IMR-90 (cell line): ENCODE measurements around the gene CUL3. TPM values are rescaled to one million over a fixed set of nuclear protein-coding genes. Genes with fewer than 3 reads are reported as not detected.

ENCODE experiments used
- ATAC-seq: fragments of 200-7000 bp; cut with Tn5 transposase; 2 replicates; pipeline ENCODE4 v1.9.1; 2020; ENCODE audit warnings: low read depth, mild to moderate bottlenecking, moderate library complexity
- BruUV-seq: library from RNA; stranded (reverse); fragments of 400-500 nt; replicated peaks from 2 replicates; lab custom pipeline; 2021; lab: Mats Ljungman, UMichigan
- CTCF ChIA-PET: fragments of 300-600 bp; formaldehyde crosslinking; extraction: SDS; loops from one replicate; lab custom pipeline; 2021; ENCODE audit warnings: antibody characterized with exemption; lab: Yijun Ruan, JAX
- POLR2A ChIA-PET: fragments of 300-600 bp; sonication (Branson Sonifier 250); formaldehyde crosslinking; loops from one replicate; lab custom pipeline; 2022; ENCODE audit warnings: antibody characterized with exemption; ENCODE audit not compliant: unreplicated experiment; lab: Charles Lee
- DNase-seq: peaks from one replicate; pipeline ENCODE4 v3.0.0; 2013
- H2AFZ ChIP-seq: replicated peaks from 2 replicates; pipeline ENCODE3; 2013; ENCODE audit warnings: low read length, mild to moderate bottlenecking; ENCODE audit not compliant: poor library complexity
- H2AK5ac ChIP-seq: 2 replicates; pipeline ENCODE4 v1.6.1; 2013; ENCODE audit warnings: low read depth, low read length, inconsistent platforms
- H2AK9ac ChIP-seq: replicated peaks from 2 replicates; pipeline ENCODE3; 2013; ENCODE audit warnings: mild to moderate bottlenecking, low read depth, low read length, moderate library complexity; ENCODE audit not compliant: poor library complexity
- H2BK120ac ChIP-seq: 2 replicates; pipeline ENCODE4 v1.6.1; 2013; ENCODE audit warnings: low read depth, low read length, inconsistent platforms
- H2BK15ac ChIP-seq: 3 replicates; pipeline ENCODE4 v1.6.1; 2013; ENCODE audit warnings: low read depth, low read length, inconsistent platforms
- H2BK20ac ChIP-seq: 2 replicates; pipeline ENCODE4 v1.6.1; 2013; ENCODE audit warnings: low read depth, mild to moderate bottlenecking, inconsistent platforms, low read length, moderate library complexity
- H2BK5ac ChIP-seq: 2 replicates; pipeline ENCODE4 v1.6.1; 2013; ENCODE audit warnings: mild to moderate bottlenecking, low read depth, low read length, inconsistent platforms; ENCODE audit not compliant: poor library complexity, severe bottlenecking
- H3K14ac ChIP-seq: replicated peaks from 2 replicates; pipeline ENCODE4 v1.6.1; 2013; ENCODE audit warnings: low read depth, low read length, inconsistent platforms
- H3K18ac ChIP-seq: 2 replicates; pipeline ENCODE4 v1.6.1; 2013; ENCODE audit warnings: low read depth, low read length, control low read depth
- H3K23ac ChIP-seq: 2 replicates; pipeline ENCODE4 v1.6.1; 2013; ENCODE audit warnings: low read depth, low read length, inconsistent platforms
- H3K27ac ChIP-seq: 2 replicates; pipeline ENCODE4 v1.5.1; 2013; ENCODE audit warnings: mild to moderate bottlenecking, control low read depth, low read length; ENCODE audit not compliant: insufficient read depth
- H3K27me3 ChIP-seq: 2 replicates; pipeline ENCODE4 v1.6.1; 2013; ENCODE audit warnings: low read length; ENCODE audit not compliant: control insufficient read depth, insufficient read depth
- H3K36me3 ChIP-seq: 2 replicates; pipeline ENCODE4 v1.6.1; 2013; ENCODE audit warnings: low read length, mixed read lengths; ENCODE audit not compliant: control insufficient read depth, insufficient read depth
- H3K4ac ChIP-seq: 2 replicates; pipeline ENCODE4 v1.6.1; 2013; ENCODE audit warnings: low read depth, low read length, inconsistent platforms
- H3K4me1 ChIP-seq: 2 replicates; pipeline ENCODE4 v1.6.1; 2013; ENCODE audit warnings: low read length, mixed read lengths; ENCODE audit not compliant: control insufficient read depth, insufficient read depth
- H3K4me2 ChIP-seq: 2 replicates; pipeline ENCODE4 v1.6.1; 2013; ENCODE audit warnings: low read depth, mild to moderate bottlenecking, control low read depth, low read length, moderate library complexity
- H3K4me3 ChIP-seq: 2 replicates; pipeline ENCODE4 v1.5.1; 2013; ENCODE audit warnings: low read depth, mild to moderate bottlenecking, control low read depth, low read length, moderate library complexity; ENCODE audit not compliant: insufficient read depth
- H3K56ac ChIP-seq: 2 replicates; pipeline ENCODE4 v1.6.1; 2013; ENCODE audit warnings: low read length, inconsistent platforms; ENCODE audit not compliant: insufficient read depth; ENCODE audit errors: extremely low read depth
- H3K79me1 ChIP-seq, 2 experiments: 2 replicates each; pipeline ENCODE4 v1.6.1; 2013; ENCODE audit warnings: low read length in 2 of 2, inconsistent platforms in 1 of 2, low read depth in 1 of 2
- H3K9ac ChIP-seq: 2 replicates; pipeline ENCODE4 v1.6.1; 2013; ENCODE audit warnings: low read depth, low read length, control low read depth
- H3K9me1 ChIP-seq: 2 replicates; pipeline ENCODE4 v1.6.1; 2013; ENCODE audit warnings: low read length, inconsistent platforms; ENCODE audit not compliant: insufficient read depth
- H3K9me3 ChIP-seq: 2 replicates; pipeline ENCODE4 v1.6.1; 2013; ENCODE audit warnings: low read length; ENCODE audit not compliant: control insufficient read depth, insufficient read depth
- H4K20me1 ChIP-seq: 2 replicates; pipeline ENCODE4 v1.6.1; 2013; ENCODE audit warnings: low read length, inconsistent platforms; ENCODE audit not compliant: insufficient read depth
- H4K5ac ChIP-seq: 2 replicates; pipeline ENCODE4 v1.6.1; 2013; ENCODE audit warnings: mild to moderate bottlenecking, low read depth, low read length, control low read depth
- H4K8ac ChIP-seq, 2 experiments: 2 replicates each; pipeline ENCODE4 v1.6.1; 2013; ENCODE audit warnings: low read depth in 2 of 2, low read length in 2 of 2, control low read depth in 1 of 2, inconsistent platforms in 1 of 2
- H4K91ac ChIP-seq: 2 replicates; pipeline ENCODE4 v1.6.1; 2013; ENCODE audit warnings: low read depth, low read length, inconsistent platforms; ENCODE audit not compliant: insufficient read depth
- CEBPB ChIP-seq: IDR thresholded peaks from 2 replicates; pipeline ENCODE4 v1.6.1; 2012; ENCODE audit warnings: low read depth, low read length, improper control_type of control experiment
- CHD1 ChIP-seq: IDR thresholded peaks from 2 replicates; pipeline ENCODE4 v1.6.1; 2012; ENCODE audit warnings: low read depth, low read length, improper control_type of control experiment
- CTCF ChIP-seq: conservative IDR thresholded peaks from 2 replicates; pipeline ENCODE4 v1.5.1; 2012; ENCODE audit warnings: mild to moderate bottlenecking, low read depth, low read length, improper control_type of control experiment
- ELK1 ChIP-seq: fragments of 150-350 bp; IDR thresholded peaks from 2 replicates; pipeline ENCODE4 v1.6.1; 2016; ENCODE audit warnings: low read depth, mild to moderate bottlenecking, low read length, moderate library complexity, borderline replicate concordance
- MAZ ChIP-seq: IDR thresholded peaks from 2 replicates; pipeline ENCODE4 v1.6.1; 2012; ENCODE audit warnings: low read depth, mild to moderate bottlenecking, low read length, improper control_type of control experiment, moderate library complexity, borderline replicate concordance
- MXI1 ChIP-seq: IDR thresholded peaks from 2 replicates; pipeline ENCODE4 v1.6.1; 2012; ENCODE audit warnings: low read depth, mild to moderate bottlenecking, low read length, moderate library complexity, borderline replicate concordance
- NFE2L2 ChIP-seq: fragments of 150-350 bp; IDR thresholded peaks from 2 replicates; pipeline ENCODE4 v1.6.1; 2016; ENCODE audit warnings: low read depth, mild to moderate bottlenecking, low read length
- POLR2A ChIP-seq: IDR thresholded peaks from 2 replicates; pipeline ENCODE4 v1.6.1; 2012; ENCODE audit warnings: mild to moderate bottlenecking, low read depth, low read length
- RAD21 ChIP-seq: IDR thresholded peaks from 2 replicates; pipeline ENCODE4 v1.6.1; 2012; ENCODE audit warnings: low read length, improper control_type of control experiment
- RFX5 ChIP-seq: IDR thresholded peaks from 2 replicates; pipeline ENCODE4 v1.8.0; 2012; ENCODE audit warnings: low read depth, mild to moderate bottlenecking, low read length, moderate library complexity
- SMC3 ChIP-seq: fragments of 150-350 bp; IDR thresholded peaks from 2 replicates; pipeline ENCODE4 v1.6.1; 2016; ENCODE audit warnings: low read depth, mild to moderate bottlenecking, antibody characterized with exemption, low read length, moderate library complexity
- WGBS, 2 experiments: methylation state at CpG; one replicate each; pipeline versions ENCODE4 v1.1.5 to v1.1.7; 2013; ENCODE audit warnings: missing lambda C conversion rate in 2 of 2; ENCODE audit not compliant: insufficient read length in 1 of 2; ENCODE audit errors: extremely low coverage in 2 of 2; 5-methylcytosine and 5-hydroxymethylcytosine counted together
- dilution Hi-C: fragments of 300-500 bp; cut with HindIII; formaldehyde crosslinking; loops from one replicate; pipeline ENCODE4 v1.14.3; 2018; ENCODE audit warnings: low sequenced_read_pairs; ENCODE audit not compliant: unreplicated experiment
- in situ Hi-C: fragments of 300-500 bp; cut with MboI; formaldehyde crosslinking; loops from 3 replicates; pipeline ENCODE4 v1.14.3; 2019; ENCODE audit warnings: low sequenced_read_pairs, inconsistent platforms, mixed read lengths
- intact Hi-C: fragments of 100-400 bp; cut with micrococcal nuclease; formaldehyde crosslinking; loops from 2 replicates; pipeline ENCODE4 v1.10.0; 2022
- polyA plus RNA-seq, 3 experiments: library from polyadenylated mRNA; depleted of rRNA; stranded (reverse); fragments of >200 nt; gene quantifications; 2 replicates each; pipeline ENCODE4 v1.2.3, GENCODE V29; 2012; ENCODE audit warnings: low replicate concordance in 1 of 3
- total RNA-seq: library from RNA; depleted of rRNA; stranded (reverse); fragments of >200 nt; gene quantifications from 2 replicates; pipeline ENCODE4 v1.2.3, GENCODE V29; 2012

Gene CUL3
- total and polyA plus RNA-seq, 2 of the 4 experiments (the other 2 are of a cell fraction): 33.7 to 45.7 TPM

GRCh38 chr2:224507789-224508188 lies 77.4 kb downstream of the CUL3 start:
- Histone ChIP-seq H4K8ac (no peak overlapping the region), H3K4me3 (no peak overlapping the region), H3K14ac (no peak overlapping the region), H3K9me1 (no peaks in the 10 kb centered on the region; the same call in 1 of the 2 replicates), H4K91ac (no peak overlapping the region), H3K4me2 (no peak overlapping the region), H3K4ac (no peak overlapping the region), H2BK15ac (no peak overlapping the region), H4K20me1 (no peaks in the 10 kb centered on the region), H3K4me1 (no peaks in the 10 kb centered on the region), H2BK20ac (no peak overlapping the region), H2AK9ac (no peak overlapping the region), H3K23ac (no peak overlapping the region), H3K9me3 (no peaks in the 10 kb centered on the region), H4K5ac (no peak overlapping the region), H3K9ac (no peak overlapping the region), H2AFZ (no peak overlapping the region), H3K79me1 (peaks cover 19 to 22% of the 10 kb centered on the region in 2 experiments), H3K18ac (no peak overlapping the region), H2AK5ac (no peak overlapping the region), H3K27ac (no peak overlapping the region), H3K36me3 (peaks cover 14% of the 10 kb centered on the region), H2BK120ac (no peak overlapping the region), H2BK5ac (no peak overlapping the region), H3K56ac (no peak overlapping the region), H3K27me3 (no peaks in the 10 kb centered on the region)
- WGBS, 2 experiments: no CpG with 5 or more reads among the region's 1 CpG
- BruUV-seq: no TSS peak
- peak; percentile 56 for ATAC-seq
- intact Hi-C loops (no loop called here), dilution Hi-C loops (no loop called here), in situ Hi-C loops (no loop called here)
- POLR2A ChIA-PET: no interaction called here
- DNase-seq: peak; percentile 26
- CTCF ChIA-PET: no interaction called here
- TF ChIP-seq CHD1 (no peak), ELK1 (no peak), MAZ (no peak), MXI1 (no peak), NFE2L2 (no peak), CTCF (no peak), CEBPB (no peak), RFX5 (no peak), RAD21 (no peak), POLR2A (no peak), SMC3 (no peak)
